IMR-90 (cell line): ENCODE results near the gene AKR1D1. TPM values are rescaled to one million over a fixed set of nuclear protein-coding genes. Genes with fewer than 3 reads are reported as not detected.
A peak's percentile ranks its signal among the peaks of the same experiment; 100 is the strongest.

Experiments used
- ATAC-seq: fragments of 200-7000 bp; cut with Tn5 transposase; 2 replicates; pipeline ENCODE4 v1.9.1; 2020; ENCODE audit warnings: low read depth, mild to moderate bottlenecking, moderate library complexity
- BruUV-seq: library from RNA; stranded (reverse); fragments of 400-500 nt; replicated peaks from 2 replicates; lab custom pipeline; 2021; lab: Mats Ljungman, UMichigan
- CTCF ChIA-PET: fragments of 300-600 bp; formaldehyde crosslinking; extraction: SDS; loops from one replicate; lab custom pipeline; 2021; ENCODE audit warnings: antibody characterized with exemption; lab: Yijun Ruan, JAX
- POLR2A ChIA-PET: fragments of 300-600 bp; sonication (Branson Sonifier 250); formaldehyde crosslinking; loops from one replicate; lab custom pipeline; 2022; ENCODE audit warnings: antibody characterized with exemption; ENCODE audit not compliant: unreplicated experiment; lab: Charles Lee
- DNase-seq: peaks from one replicate; pipeline ENCODE4 v3.0.0; 2013
- H2AFZ ChIP-seq: replicated peaks from 2 replicates; pipeline ENCODE3; 2013; ENCODE audit warnings: low read length, mild to moderate bottlenecking; ENCODE audit not compliant: poor library complexity
- H2AK5ac ChIP-seq: 2 replicates; pipeline ENCODE4 v1.6.1; 2013; ENCODE audit warnings: low read depth, low read length, inconsistent platforms
- H2AK9ac ChIP-seq: replicated peaks from 2 replicates; pipeline ENCODE3; 2013; ENCODE audit warnings: mild to moderate bottlenecking, low read depth, low read length, moderate library complexity; ENCODE audit not compliant: poor library complexity
- H2BK120ac ChIP-seq: 2 replicates; pipeline ENCODE4 v1.6.1; 2013; ENCODE audit warnings: low read depth, low read length, inconsistent platforms
- H2BK15ac ChIP-seq: 3 replicates; pipeline ENCODE4 v1.6.1; 2013; ENCODE audit warnings: low read depth, low read length, inconsistent platforms
- H2BK20ac ChIP-seq: 2 replicates; pipeline ENCODE4 v1.6.1; 2013; ENCODE audit warnings: low read depth, mild to moderate bottlenecking, inconsistent platforms, low read length, moderate library complexity
- H2BK5ac ChIP-seq: 2 replicates; pipeline ENCODE4 v1.6.1; 2013; ENCODE audit warnings: mild to moderate bottlenecking, low read depth, low read length, inconsistent platforms; ENCODE audit not compliant: poor library complexity, severe bottlenecking
- H3K14ac ChIP-seq: replicated peaks from 2 replicates; pipeline ENCODE4 v1.6.1; 2013; ENCODE audit warnings: low read depth, low read length, inconsistent platforms
- H3K18ac ChIP-seq: 2 replicates; pipeline ENCODE4 v1.6.1; 2013; ENCODE audit warnings: low read depth, low read length, control low read depth
- H3K23ac ChIP-seq: 2 replicates; pipeline ENCODE4 v1.6.1; 2013; ENCODE audit warnings: low read depth, low read length, inconsistent platforms
- H3K27ac ChIP-seq: 2 replicates; pipeline ENCODE4 v1.5.1; 2013; ENCODE audit warnings: mild to moderate bottlenecking, control low read depth, low read length; ENCODE audit not compliant: insufficient read depth
- H3K27me3 ChIP-seq: 2 replicates; pipeline ENCODE4 v1.6.1; 2013; ENCODE audit warnings: low read length; ENCODE audit not compliant: control insufficient read depth, insufficient read depth
- H3K36me3 ChIP-seq: 2 replicates; pipeline ENCODE4 v1.6.1; 2013; ENCODE audit warnings: low read length, mixed read lengths; ENCODE audit not compliant: control insufficient read depth, insufficient read depth
- H3K4ac ChIP-seq: 2 replicates; pipeline ENCODE4 v1.6.1; 2013; ENCODE audit warnings: low read depth, low read length, inconsistent platforms
- H3K4me1 ChIP-seq: 2 replicates; pipeline ENCODE4 v1.6.1; 2013; ENCODE audit warnings: low read length, mixed read lengths; ENCODE audit not compliant: control insufficient read depth, insufficient read depth
- H3K4me2 ChIP-seq: 2 replicates; pipeline ENCODE4 v1.6.1; 2013; ENCODE audit warnings: low read depth, mild to moderate bottlenecking, control low read depth, low read length, moderate library complexity
- H3K4me3 ChIP-seq: 2 replicates; pipeline ENCODE4 v1.5.1; 2013; ENCODE audit warnings: low read depth, mild to moderate bottlenecking, control low read depth, low read length, moderate library complexity; ENCODE audit not compliant: insufficient read depth
- H3K56ac ChIP-seq: 2 replicates; pipeline ENCODE4 v1.6.1; 2013; ENCODE audit warnings: low read length, inconsistent platforms; ENCODE audit not compliant: insufficient read depth; ENCODE audit errors: extremely low read depth
- H3K79me1 ChIP-seq, 2 experiments: 2 replicates each; pipeline ENCODE4 v1.6.1; 2013; ENCODE audit warnings: low read length in 2 of 2, inconsistent platforms in 1 of 2, low read depth in 1 of 2
- H3K9ac ChIP-seq: 2 replicates; pipeline ENCODE4 v1.6.1; 2013; ENCODE audit warnings: low read depth, low read length, control low read depth
- H3K9me1 ChIP-seq: 2 replicates; pipeline ENCODE4 v1.6.1; 2013; ENCODE audit warnings: low read length, inconsistent platforms; ENCODE audit not compliant: insufficient read depth
- H3K9me3 ChIP-seq: 2 replicates; pipeline ENCODE4 v1.6.1; 2013; ENCODE audit warnings: low read length; ENCODE audit not compliant: control insufficient read depth, insufficient read depth
- H4K20me1 ChIP-seq: 2 replicates; pipeline ENCODE4 v1.6.1; 2013; ENCODE audit warnings: low read length, inconsistent platforms; ENCODE audit not compliant: insufficient read depth
- H4K5ac ChIP-seq: 2 replicates; pipeline ENCODE4 v1.6.1; 2013; ENCODE audit warnings: mild to moderate bottlenecking, low read depth, low read length, control low read depth
- H4K8ac ChIP-seq, 2 experiments: 2 replicates each; pipeline ENCODE4 v1.6.1; 2013; ENCODE audit warnings: low read depth in 2 of 2, low read length in 2 of 2, control low read depth in 1 of 2, inconsistent platforms in 1 of 2
- H4K91ac ChIP-seq: 2 replicates; pipeline ENCODE4 v1.6.1; 2013; ENCODE audit warnings: low read depth, low read length, inconsistent platforms; ENCODE audit not compliant: insufficient read depth
- BHLHE40 ChIP-seq: fragments of 150-350 bp; IDR thresholded peaks from 2 replicates; pipeline ENCODE4 v1.6.1; 2016; ENCODE audit warnings: mild to moderate bottlenecking, low read depth, low read length
- NFE2L2 ChIP-seq: fragments of 150-350 bp; IDR thresholded peaks from 2 replicates; pipeline ENCODE4 v1.6.1; 2016; ENCODE audit warnings: low read depth, mild to moderate bottlenecking, low read length
- POLR2A ChIP-seq: IDR thresholded peaks from 2 replicates; pipeline ENCODE4 v1.6.1; 2012; ENCODE audit warnings: mild to moderate bottlenecking, low read depth, low read length
- RAD21 ChIP-seq: IDR thresholded peaks from 2 replicates; pipeline ENCODE4 v1.6.1; 2012; ENCODE audit warnings: low read length, improper control_type of control experiment
- RFX5 ChIP-seq: IDR thresholded peaks from 2 replicates; pipeline ENCODE4 v1.8.0; 2012; ENCODE audit warnings: low read depth, mild to moderate bottlenecking, low read length, moderate library complexity
- SMC3 ChIP-seq: fragments of 150-350 bp; IDR thresholded peaks from 2 replicates; pipeline ENCODE4 v1.6.1; 2016; ENCODE audit warnings: low read depth, mild to moderate bottlenecking, antibody characterized with exemption, low read length, moderate library complexity
- WGBS, 2 experiments: methylation state at CpG; one replicate each; pipeline versions ENCODE4 v1.1.5 to v1.1.7; 2013; ENCODE audit warnings: missing lambda C conversion rate in 2 of 2; ENCODE audit not compliant: insufficient read length in 1 of 2; ENCODE audit errors: extremely low coverage in 2 of 2; 5-methylcytosine and 5-hydroxymethylcytosine counted together
- dilution Hi-C: fragments of 300-500 bp; cut with HindIII; formaldehyde crosslinking; loops from one replicate; pipeline ENCODE4 v1.14.3; 2018; ENCODE audit warnings: low sequenced_read_pairs; ENCODE audit not compliant: unreplicated experiment
- in situ Hi-C: fragments of 300-500 bp; cut with MboI; formaldehyde crosslinking; loops from 3 replicates; pipeline ENCODE4 v1.14.3; 2019; ENCODE audit warnings: low sequenced_read_pairs, inconsistent platforms, mixed read lengths
- intact Hi-C: fragments of 100-400 bp; cut with micrococcal nuclease; formaldehyde crosslinking; loops from 2 replicates; pipeline ENCODE4 v1.10.0; 2022
- polyA plus RNA-seq, 3 experiments: library from polyadenylated mRNA; depleted of rRNA; stranded (reverse); fragments of >200 nt; gene quantifications; 2 replicates each; pipeline ENCODE4 v1.2.3, GENCODE V29; 2012; ENCODE audit warnings: low replicate concordance in 1 of 3
- total RNA-seq: library from RNA; depleted of rRNA; stranded (reverse); fragments of >200 nt; gene quantifications from 2 replicates; pipeline ENCODE4 v1.2.3, GENCODE V29; 2012
- TF ChIP-seq, protein P1 (sequence below): fragments of 150-350 bp; IDR thresholded peaks from 2 replicates; pipeline ENCODE4 v1.6.1; 2016; ENCODE audit warnings: low read depth, mild to moderate bottlenecking, low read length, moderate library complexity, borderline replicate concordance
- TF ChIP-seq, protein P2 (sequence below): conservative IDR thresholded peaks from 2 replicates; pipeline ENCODE4 v1.5.1; 2012; ENCODE audit warnings: mild to moderate bottlenecking, low read depth, low read length, improper control_type of control experiment

Gene AKR1D1
- total and polyA plus RNA-seq, 2 of the 4 experiments (the other 2 are of a cell fraction) = not detected

DNA sequence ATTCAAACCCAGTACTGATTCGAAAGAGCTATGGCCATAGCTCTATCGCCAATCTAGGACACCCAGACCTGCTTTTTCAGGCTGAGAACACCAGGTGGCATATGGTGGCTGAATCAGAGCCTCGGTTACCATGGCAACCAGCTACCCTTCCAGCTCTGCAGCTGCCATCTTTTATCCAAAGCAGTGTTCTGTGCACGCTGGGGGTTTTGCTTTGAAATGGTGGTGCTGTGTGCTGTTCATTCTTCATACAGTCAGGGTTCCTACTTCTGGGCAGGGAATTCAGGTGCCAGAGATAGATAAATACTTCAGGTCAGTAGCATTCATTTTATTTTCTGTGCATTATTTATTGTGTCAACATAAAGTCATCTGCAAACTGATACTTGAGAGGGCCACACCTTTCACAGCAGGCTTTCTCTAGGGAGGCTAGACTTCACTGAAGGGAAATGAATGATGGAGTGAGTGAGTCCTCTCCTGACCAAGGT, 85.4 kb downstream of the AKR1D1 start:
- H3K23ac ChIP-seq = no peak overlapping the region
- in situ Hi-C loops (loop anchor here (5.0 kb wide), 1 partner anchor 576 kb away; no protein-coding TSS in a partner anchor), dilution Hi-C loops (no loop called here), intact Hi-C loops (loop anchor here (1.0 kb wide), 2 partner anchors 258 to 577 kb away; no protein-coding TSS in a partner anchor)
- no peaks in the 10 kb centered on the region for H3K9me1 ChIP-seq
- ChIA-PET POLR2A (interaction anchor here (0.7 kb wide), 1 partner anchor 577 kb away, joined by 5 read pairs; no protein-coding TSS in a partner anchor), CTCF (interaction anchor here (1.7 kb wide), 1 partner anchor 577 kb away, joined by 28 read pairs; no protein-coding TSS in a partner anchor)
- H3K4me1 ChIP-seq = no peaks in the 10 kb centered on the region
- no peak overlapping the region for H2AK9ac ChIP-seq
- H2BK120ac ChIP-seq = no peak overlapping the region
- H3K56ac ChIP-seq = no peak overlapping the region
- no peak overlapping the region for H3K27ac ChIP-seq
- no peak overlapping the region for H2BK15ac ChIP-seq
- TF ChIP-seq BHLHE40 (no peak), RFX5 (peak; percentile 78), RAD21 (peak; percentile 60), POLR2A (no peak), NFE2L2 (no peak), SMC3 (peak; percentile 75)
- TF ChIP-seq, protein P1, sequence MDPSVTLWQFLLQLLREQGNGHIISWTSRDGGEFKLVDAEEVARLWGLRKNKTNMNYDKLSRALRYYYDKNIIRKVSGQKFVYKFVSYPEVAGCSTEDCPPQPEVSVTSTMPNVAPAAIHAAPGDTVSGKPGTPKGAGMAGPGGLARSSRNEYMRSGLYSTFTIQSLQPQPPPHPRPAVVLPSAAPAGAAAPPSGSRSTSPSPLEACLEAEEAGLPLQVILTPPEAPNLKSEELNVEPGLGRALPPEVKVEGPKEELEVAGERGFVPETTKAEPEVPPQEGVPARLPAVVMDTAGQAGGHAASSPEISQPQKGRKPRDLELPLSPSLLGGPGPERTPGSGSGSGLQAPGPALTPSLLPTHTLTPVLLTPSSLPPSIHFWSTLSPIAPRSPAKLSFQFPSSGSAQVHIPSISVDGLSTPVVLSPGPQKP = no peak
- TF ChIP-seq, protein P2, sequence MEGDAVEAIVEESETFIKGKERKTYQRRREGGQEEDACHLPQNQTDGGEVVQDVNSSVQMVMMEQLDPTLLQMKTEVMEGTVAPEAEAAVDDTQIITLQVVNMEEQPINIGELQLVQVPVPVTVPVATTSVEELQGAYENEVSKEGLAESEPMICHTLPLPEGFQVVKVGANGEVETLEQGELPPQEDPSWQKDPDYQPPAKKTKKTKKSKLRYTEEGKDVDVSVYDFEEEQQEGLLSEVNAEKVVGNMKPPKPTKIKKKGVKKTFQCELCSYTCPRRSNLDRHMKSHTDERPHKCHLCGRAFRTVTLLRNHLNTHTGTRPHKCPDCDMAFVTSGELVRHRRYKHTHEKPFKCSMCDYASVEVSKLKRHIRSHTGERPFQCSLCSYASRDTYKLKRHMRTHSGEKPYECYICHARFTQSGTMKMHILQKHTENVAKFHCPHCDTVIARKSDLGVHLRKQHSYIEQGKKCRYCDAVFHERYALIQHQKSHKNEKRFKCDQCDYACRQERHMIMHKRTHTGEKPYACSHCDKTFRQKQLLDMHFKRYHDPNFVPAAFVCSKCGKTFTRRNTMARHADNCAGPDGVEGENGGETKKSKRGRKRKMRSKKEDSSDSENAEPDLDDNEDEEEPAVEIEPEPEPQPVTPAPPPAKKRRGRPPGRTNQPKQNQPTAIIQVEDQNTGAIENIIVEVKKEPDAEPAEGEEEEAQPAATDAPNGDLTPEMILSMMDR = peak; percentile 64
- no peak overlapping the region for H4K5ac ChIP-seq
- no peak overlapping the region for H2BK5ac ChIP-seq
- no peak overlapping the region for H2BK20ac ChIP-seq
- BruUV-seq = no TSS peak
- no peak overlapping the region for H2AFZ ChIP-seq
- H3K36me3 ChIP-seq = no peaks in the 10 kb centered on the region
- no peak overlapping the region for H2AK5ac ChIP-seq
- no peak overlapping the region for H3K14ac ChIP-seq
- H4K8ac ChIP-seq = no peak overlapping the region
- peak; percentile 95 for ATAC-seq
- peaks cover 5% of the 10 kb centered on the region; the same call in 1 of the 2 replicates for H3K9me3 ChIP-seq
- H3K4ac ChIP-seq = no peak overlapping the region
- H3K79me1 ChIP-seq = no peaks in the 10 kb centered on the region
- H4K91ac ChIP-seq = no peak overlapping the region
- H3K9ac ChIP-seq = no peak overlapping the region
- H3K4me3 ChIP-seq = no peak overlapping the region
- no CpG with 5 or more reads among the region's 4 CpGs for WGBS, 2 experiments
- no peaks in the 10 kb centered on the region for H3K27me3 ChIP-seq
- peak; percentile 81 for DNase-seq
- H4K20me1 ChIP-seq = no peaks in the 10 kb centered on the region
- H3K4me2 ChIP-seq = no peak overlapping the region
- no peak overlapping the region for H3K18ac ChIP-seq
